ENCODE results near the gene ALDH3B2. TPM values are rescaled to one million over a fixed set of nuclear protein-coding genes. Genes with fewer than 3 reads are reported as not detected.
"Not testable (repeated sequence)": the region's sequence is repeated elsewhere in the genome, so short reads cannot be mapped to it uniquely, and the experiment has no call there.

ALDH3B2 gene
- total and polyA plus RNA-seq, 2 experiments from 2014 or later: not detected

- TF ChIP-seq REST (IDR thresholded peaks at IDR 0.05; ENCODE audit: unreplicated experiment) (no peak), EZH2phosphoT487 (IDR thresholded peaks at IDR 0.05; ENCODE audit: unreplicated experiment) (no peak), CTCF (conservative IDR thresholded peaks at IDR 0.05; ENCODE audit: low read depth in 2 of 2) (no peak), ETS1 (IDR thresholded peaks at IDR 0.05) (no peak), POLR2AphosphoS5 (IDR thresholded peaks at IDR 0.05; ENCODE audit: low read depth) (no peak), ZNF331 (CRISPR knock-in tag; IDR thresholded peaks at IDR 0.05; ENCODE audit: low read depth) (no peak)
Observed at GRCh38 chr11:67638535-67639437, 35.6 kb downstream of the ALDH3B2 start (continued).

- H3K36me3 Mint-ChIP-seq (ENCODE audit: low read depth); H4K20me1 ChIP-seq (replicated peaks; ENCODE audit: insufficient read depth); ATAC-seq; H3K4me3 ChIP-seq; H3K4me2 ChIP-seq; H3K9me3 Mint-ChIP-seq; H3F3A ChIP-seq (replicated peaks; ENCODE audit: low read depth); DNase-seq (ENCODE audit: low spot score); H3K4me1 Mint-ChIP-seq; H3K36me3 ChIP-seq (ENCODE audit: insufficient read depth); H2AFZ ChIP-seq; H3K4me3 Mint-ChIP-seq; H3K4me1 ChIP-seq (ENCODE audit: insufficient read depth); H3K9me2 ChIP-seq (ENCODE audit: insufficient read depth); H3K27me3 ChIP-seq (ENCODE audit: insufficient read depth); H3K79me2 ChIP-seq (replicated peaks; ENCODE audit: insufficient read depth); H3K27ac Mint-ChIP-seq; H3K27ac ChIP-seq (ENCODE audit: low read depth): not testable (repeated sequence)
- H3K27me3 Mint-ChIP-seq (ENCODE audit: insufficient read depth, low read depth, poor library complexity): peaks cover 18% of the 10 kb centered on the region
Observed at GRCh38 chr11:67637441-67637840, 37.0 kb downstream of the ALDH3B2 start.
